GM23248 (cell line): ENCODE results near the gene TAF10.

Experiments
- EZH2 ChIP-seq: fragments of 200-600 bp; sonication (generic); IDR thresholded peaks from 2 replicates; pipeline ENCODE4 v1.6.1; 2018; ENCODE audit warnings: antibody characterized with exemption, mild to moderate bottlenecking; ENCODE audit not compliant: insufficient read depth, poor library complexity, severe bottlenecking
- EZH2phosphoT487 ChIP-seq: fragments of 200-600 bp; sonication (generic); IDR thresholded peaks from 2 replicates; pipeline ENCODE4 v1.6.1; 2018; ENCODE audit warnings: antibody characterized with exemption, moderate library complexity, mild to moderate bottlenecking, low read depth; ENCODE audit not compliant: insufficient read depth

DNA sequence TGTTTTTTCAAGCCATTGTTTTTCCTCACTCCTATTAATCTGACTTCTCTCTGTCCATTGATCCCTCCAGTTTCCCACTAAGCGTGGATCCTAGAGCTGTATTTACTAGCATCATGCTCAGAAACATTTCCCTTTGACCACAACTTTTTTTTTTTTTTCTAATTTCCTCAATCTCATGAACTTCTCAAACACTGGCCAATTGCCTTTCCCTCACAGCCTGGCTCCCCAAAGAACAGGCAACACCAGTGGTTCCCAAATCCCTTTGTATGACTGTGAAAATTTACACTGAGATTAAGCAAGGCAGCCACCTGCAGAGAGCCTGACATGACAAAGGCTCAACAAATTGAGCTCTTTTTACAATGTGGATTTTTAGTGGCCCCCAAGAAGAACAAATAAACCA lies 8.6 kb upstream of the TAF10 start:
- TF ChIP-seq EZH2 (no peak), EZH2phosphoT487 (no peak)
